Ovary (tissue), 9 donors: ENCODE data around the gene FTO. TPM values are rescaled to one million over a fixed set of nuclear protein-coding genes. Genes with fewer than 3 reads are reported as not detected.

ENCODE experiments used
- DNase-seq, 5 donors: peaks; one replicate each; pipeline ENCODE4 v3.0.0-alpha.2; 2019 to 2020
- H3K27ac ChIP-seq, 2 donors: fragments of 200-600 bp; one replicate each; pipeline versions ENCODE4 v1.5.1 to v1.8.0; 2019 to 2022
- H3K27me3 ChIP-seq: fragments of 200-600 bp; one replicate; pipeline ENCODE4 v1.8.0; 2022
- H3K36me3 ChIP-seq: fragments of 200-600 bp; sonication (generic); one replicate; pipeline ENCODE4 v1.5.1; 2019
- H3K4me1 ChIP-seq: one replicate; pipeline ENCODE4 v1.8.1; 2013; ENCODE audit warnings: mild to moderate bottlenecking, moderate library complexity; ENCODE audit not compliant: insufficient read depth
- H3K4me3 ChIP-seq: fragments of 200-600 bp; sonication (generic); one replicate; pipeline ENCODE4 v1.5.1; 2017
- H3K9me3 ChIP-seq, 2 donors: fragments of 200-600 bp in 1 of 2; sonication (generic) in 1 of 2; one replicate each; pipeline versions ENCODE4 v1.5.1 to v1.8.1; 2013 to 2019; ENCODE audit warnings: mild to moderate bottlenecking in 1 of 2, moderate library complexity in 1 of 2
- CTCF ChIP-seq, 3 donors: fragments of 450-650 bp in 2 of 3; fragments of 200-600 bp in 1 of 3; IDR thresholded peaks; one replicate each; pipeline versions ENCODE4 v1.5.1 to v1.8.0; 2016 to 2022; ENCODE audit warnings: antibody characterized with exemption in 3 of 3, mild to moderate bottlenecking in 1 of 3
- EP300 ChIP-seq: sonication (generic); formaldehyde crosslinking; IDR thresholded peaks from one replicate; pipeline ENCODE4 v1.6.1; 2017; ENCODE audit warnings: antibody characterized with exemption
- POLR2A ChIP-seq: fragments of 450-650 bp; IDR thresholded peaks from one replicate; pipeline ENCODE4 v1.6.1; 2017; ENCODE audit warnings: antibody characterized with exemption, mild to moderate bottlenecking, moderate library complexity
- WGBS, 3 donors: extraction: QIAGEN DNeasy Blood & Tissue Kit in 1 of 3; methylation state at CpG; one replicate each; pipeline versions ENCODE4 v1.1.5 to v1.1.7; 2013 to 2017; 5-methylcytosine and 5-hydroxymethylcytosine counted together
- intact Hi-C, 4 donors: fragments of 100-400 bp; cut with DNase I; formaldehyde crosslinking; loops; one replicate each; pipeline versions ENCODE4 v1.11.0 to v1.15.1; 2022 to 2023
- polyA plus RNA-seq, 2 donors: library from polyadenylated mRNA; stranded (reverse); fragments of 200-250 nt in 1 of 2; fragments of 350-450 nt in 1 of 2; fragmentation: Illumina TruSeq in 1 of 2; extraction: RNeasy Lipid Tissue Mini Kit (QIAGEN cat#74804) in 1 of 2; gene quantifications; one replicate each; pipeline ENCODE4 v1.2.3, GENCODE V29; 2013 to 2014
- total RNA-seq, 7 donors: library from RNA; depleted of rRNA in 2 of 7; stranded (reverse); fragments of >200 nt in 2 of 7; fragmentation: NEBNext Ultra II Directional in 3 of 7; extraction: Animal tissue kit (Norgen Biotek cat#: 25700) in 3 of 7; gene quantifications; one replicate each; pipeline versions ENCODE4 v1.1.0 to v1.2.4, GENCODE V29; 2016 to 2023
- donor health status: DM: no; HTN: no; CAD: no; lungs with moderate emphysema.
- donor health status: DM: no; HTN: no; CAD: no.
- donor health status: Bipolar disorder and iron deficiency.
- donor health status: DM: yes; HTN: yes; CAD: no.
- donor health status: DM: no; HTN: no; CAD: no.
- donor health status: DM: yes; HTN: yes; CAD: no.

FTO gene
- total and polyA plus RNA-seq, 9 donors = 43.6 to 128 (median 91.4) TPM

- intact Hi-C loops = no loop called here
- no peak for DNase-seq
- no peak overlapping the region for H3K4me3 ChIP-seq
- H3K27me3 ChIP-seq = no peaks in the 10 kb centered on the region
- H3K36me3 ChIP-seq = no peaks in the 10 kb centered on the region
- WGBS, 3 donors = 91 to 94% (median 92%) methylated on average over 2 of the region's 2 CpGs
- no peaks in the 10 kb centered on the region for H3K4me1 ChIP-seq
- H3K27ac ChIP-seq = no peak overlapping the region
- TF ChIP-seq EP300 (no peak), POLR2A (no peak), CTCF (IDR thresholded peaks at IDR 0.05) (no peak)
- no peaks in the 10 kb centered on the region for H3K9me3 ChIP-seq
Observed at GRCh38 chr16:53803998-53804397, 100.0 kb downstream of the FTO start.

- no peaks in the 10 kb centered on the region for H3K9me3 ChIP-seq
- no peaks in the 10 kb centered on the region for H3K36me3 ChIP-seq
- no peaks in the 10 kb centered on the region for H3K4me1 ChIP-seq
- DNase-seq = no peak
- 97% methylated on average over 7 of the region's 7 CpGs for WGBS, 3 donors
- H3K27ac ChIP-seq = no peak overlapping the region
- H3K4me3 ChIP-seq = no peak overlapping the region
- H3K27me3 ChIP-seq = no peaks in the 10 kb centered on the region
- TF ChIP-seq CTCF (IDR thresholded peaks at IDR 0.05) (no peak), POLR2A (no peak)
- intact Hi-C loops = no loop called here
Observed at GRCh38 chr16:53804467-53804866, 100.5 kb downstream of the FTO start.

DNA sequence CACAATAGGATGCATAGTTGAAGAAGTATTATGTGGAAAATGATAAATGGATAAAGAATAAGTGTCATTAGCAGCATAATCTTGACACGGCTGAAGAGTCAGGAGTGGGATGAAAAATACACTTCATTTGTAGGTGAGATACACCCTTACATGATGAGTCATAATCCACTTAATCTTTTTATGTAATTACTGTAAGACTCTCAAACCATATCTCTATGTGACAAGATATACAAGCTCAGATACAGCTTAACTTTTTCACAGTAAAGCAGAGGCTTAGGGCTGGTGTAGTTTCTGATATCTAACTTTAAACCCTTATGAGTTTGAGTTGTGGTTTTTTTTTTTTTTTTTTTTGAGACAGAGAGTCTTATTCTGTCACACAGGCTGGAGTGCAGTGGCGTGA lies 101.2 kb downstream of the FTO start:
- 92 to 95% (median 94%) methylated on average over 2 of the region's 2 CpGs for WGBS, 3 donors
- no peak for TF ChIP-seq POLR2A
- TF ChIP-seq EP300 = no peak
- no peak for TF ChIP-seq CTCF (IDR thresholded peaks at IDR 0.05)
- no peaks in the 10 kb centered on the region for H3K27me3 ChIP-seq
- no peak overlapping the region for H3K27ac ChIP-seq
- no peaks in the 10 kb centered on the region for H3K4me1 ChIP-seq
- DNase-seq = no peak
- intact Hi-C loops = no loop called here
- no peaks in the 10 kb centered on the region for H3K36me3 ChIP-seq
- no peaks in the 10 kb centered on the region for H3K9me3 ChIP-seq
- no peak overlapping the region for H3K4me3 ChIP-seq

DNA sequence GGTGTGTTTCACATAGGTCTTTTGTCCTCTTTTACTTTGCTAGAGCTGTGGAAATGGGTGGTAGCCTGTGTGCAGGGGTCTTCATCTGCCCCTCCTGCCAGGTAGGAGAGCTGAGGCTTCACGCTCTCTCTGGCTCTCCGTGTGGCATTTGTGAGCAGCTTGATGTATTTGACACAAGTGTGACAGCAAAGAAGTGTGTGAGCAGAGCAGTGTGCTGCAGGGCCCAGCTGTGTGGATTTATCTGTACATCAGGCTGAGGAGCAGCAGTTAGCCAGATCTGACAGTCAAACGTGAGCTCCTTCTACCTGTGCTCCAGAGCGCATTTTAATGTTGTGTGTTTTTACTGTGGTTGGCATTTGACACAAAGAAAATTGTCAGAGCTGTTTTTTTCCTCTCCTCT lies 101.8 kb downstream of the FTO start:
- H3K4me1 ChIP-seq = no peaks in the 10 kb centered on the region
- 82 to 90% (median 83%) methylated on average over 4 of the region's 4 CpGs for whole genome bisulfite sequencing, 3 donors
- H3K4me3 ChIP-seq = no peak overlapping the region
- no peaks in the 10 kb centered on the region for H3K9me3 ChIP-seq
- no peak overlapping the region for H3K27ac ChIP-seq
- intact Hi-C loops = no loop called here
- no peaks in the 10 kb centered on the region for H3K36me3 ChIP-seq
- H3K27me3 ChIP-seq = no peaks in the 10 kb centered on the region
- DNase-seq = no peak
- TF ChIP-seq EP300 = no peak
- TF ChIP-seq POLR2A = no peak
- TF ChIP-seq CTCF (IDR thresholded peaks at IDR 0.05) = no peak
